Activated CD8-positive, alpha-beta memory T cell treated with anti-CD3 and anti-CD28 coated beads for 48 hours (primary cell): ENCODE data around the gene ADIPOR1.

ENCODE experiments used
- DNase-seq, 3 experiments: peaks; one replicate each; pipeline ENCODE4 v3.0.0-alpha.2; 2020; ENCODE audit warnings: low read depth in 2 of 3, low spot score in 2 of 3

The ADIPOR1 gene

DNA sequence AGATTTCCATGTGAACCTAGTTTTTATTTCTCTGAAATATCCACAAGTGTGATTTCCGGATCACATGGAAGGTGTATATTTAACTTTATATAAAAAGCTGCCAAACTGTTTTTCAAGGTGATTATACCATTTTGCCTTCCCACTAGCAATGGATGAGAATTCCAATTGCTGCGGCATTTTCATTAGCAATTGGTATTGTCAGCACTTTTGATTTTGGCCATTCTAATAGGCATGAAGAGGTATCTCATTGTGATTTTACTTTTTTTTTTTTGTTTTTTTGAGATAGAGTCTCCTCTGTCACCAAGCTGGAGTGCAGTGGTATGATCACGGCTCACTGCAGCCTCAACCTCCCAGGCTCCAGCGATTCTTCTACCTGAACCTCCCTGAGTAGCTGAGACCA is 13.9 kb upstream of the ADIPOR1 start:
- DNase-seq = no peak

DNA sequence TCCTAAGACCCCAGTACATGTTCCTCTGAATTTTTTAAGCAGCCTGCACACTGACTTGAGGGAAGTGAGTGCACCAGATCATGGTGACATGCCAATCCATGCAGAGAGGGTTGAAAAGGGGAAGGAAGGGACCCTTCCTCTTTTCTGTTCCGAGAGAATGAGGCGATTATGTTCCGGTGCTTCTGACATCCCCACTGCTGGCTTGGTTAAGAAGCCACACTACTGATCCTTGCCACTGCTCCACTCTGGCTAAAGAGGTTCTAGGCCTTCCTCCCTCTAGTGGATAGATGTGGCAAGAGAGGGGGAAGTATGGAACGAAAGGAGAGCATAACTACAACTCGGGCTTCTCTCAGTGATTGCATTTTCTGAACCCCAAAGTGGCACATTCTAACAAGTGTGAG is 10.8 kb upstream of the ADIPOR1 start:
- no peak for DNase-seq

DNA sequence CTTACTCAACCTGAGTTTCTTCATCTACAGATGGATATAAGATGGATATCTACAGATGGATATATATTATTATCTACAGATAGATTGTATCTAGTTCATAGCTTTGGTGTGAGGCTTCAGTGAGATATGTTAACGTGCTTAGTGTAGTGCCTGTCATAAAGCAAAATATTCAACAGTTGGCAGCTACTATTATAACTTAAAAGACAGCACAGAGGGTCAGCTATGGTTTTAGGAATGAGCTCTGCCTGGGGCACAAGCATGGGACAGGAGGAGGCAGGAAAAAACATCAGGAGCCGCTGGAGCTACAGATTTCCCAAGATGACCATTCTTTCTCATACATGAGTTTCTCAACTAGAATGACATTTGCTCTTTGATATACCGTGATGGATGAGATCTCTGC is 10.2 kb upstream of the ADIPOR1 start:
- DNase-seq = no peak

- DNase-seq = no peak
Observed at GRCh38 chr1:202967684-202968281, 9.7 kb upstream of the ADIPOR1 start.

- no peak for DNase-seq
Observed at GRCh38 chr1:202966006-202966898, 8.1 kb upstream of the ADIPOR1 start.

GRCh38 chr1:202965422-202965821 is 7.3 kb upstream of the ADIPOR1 start:
- no peak for DNase-seq

DNA sequence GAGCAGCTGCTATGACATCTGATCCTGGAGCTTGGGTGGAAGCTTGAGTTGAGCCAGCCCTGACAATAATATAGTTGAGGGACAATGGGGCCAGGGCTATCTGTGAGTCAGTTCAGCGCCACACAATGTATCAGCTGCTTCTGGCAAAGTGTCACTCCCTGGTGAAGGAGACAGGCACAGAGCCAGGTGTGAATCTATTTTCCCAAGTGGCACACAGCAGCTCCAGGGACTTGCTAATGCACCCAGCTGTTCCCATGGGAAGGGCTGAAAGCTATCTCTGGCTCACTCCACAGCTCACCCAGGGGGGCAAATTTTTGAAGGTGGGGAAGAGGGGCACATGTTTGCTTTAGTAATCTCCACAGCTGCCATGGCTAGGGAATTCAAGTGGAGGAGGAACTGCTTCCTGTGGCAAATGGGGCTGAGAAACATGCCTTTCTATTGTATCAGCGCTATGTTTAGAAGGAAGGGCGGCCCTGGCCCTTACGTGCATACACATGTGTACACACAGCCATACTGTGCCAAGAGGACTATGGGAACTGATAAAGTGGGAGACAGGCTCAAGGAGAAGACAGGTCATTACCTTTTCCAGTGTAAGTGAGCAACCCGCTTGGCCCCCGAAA is 6.8 kb upstream of the ADIPOR1 start:
- no peak for DNase-seq

DNA sequence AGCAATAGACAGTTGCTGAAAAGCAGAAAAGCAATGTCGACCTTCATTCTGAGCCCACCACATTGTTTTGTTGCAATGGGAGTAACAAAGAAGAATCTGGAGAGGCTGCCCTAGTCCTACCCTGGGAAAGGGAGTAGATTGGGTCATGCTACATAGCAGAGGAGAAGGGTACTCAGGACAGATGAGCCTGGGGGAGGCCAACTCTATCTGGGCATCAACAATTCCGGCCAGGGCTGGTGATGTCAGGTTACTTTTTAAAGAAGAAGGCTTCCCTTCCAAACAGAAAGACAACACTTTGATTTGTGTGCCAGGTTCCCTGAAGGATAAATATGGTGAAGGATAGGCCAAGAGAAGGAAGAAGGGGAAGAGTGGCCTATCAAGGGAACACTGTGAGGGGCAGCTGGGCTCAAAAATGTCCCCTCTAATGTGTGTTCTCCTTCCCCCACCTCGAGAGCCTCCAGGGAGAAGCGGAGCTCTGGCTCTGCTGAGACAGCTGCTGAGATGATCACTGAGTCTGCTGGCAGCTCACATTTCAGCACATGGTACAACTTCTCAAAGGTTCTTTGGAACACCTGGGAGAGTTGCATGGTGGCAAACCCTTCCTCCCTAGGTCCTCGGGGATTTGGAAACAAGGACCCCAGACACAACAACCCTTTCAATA is 3.2 kb upstream of the ADIPOR1 start:
- no peak for DNase-seq

GRCh38 chr1:202959276-202959620 is 1.1 kb upstream of the ADIPOR1 start:
- DNase-seq = no peak

DNA sequence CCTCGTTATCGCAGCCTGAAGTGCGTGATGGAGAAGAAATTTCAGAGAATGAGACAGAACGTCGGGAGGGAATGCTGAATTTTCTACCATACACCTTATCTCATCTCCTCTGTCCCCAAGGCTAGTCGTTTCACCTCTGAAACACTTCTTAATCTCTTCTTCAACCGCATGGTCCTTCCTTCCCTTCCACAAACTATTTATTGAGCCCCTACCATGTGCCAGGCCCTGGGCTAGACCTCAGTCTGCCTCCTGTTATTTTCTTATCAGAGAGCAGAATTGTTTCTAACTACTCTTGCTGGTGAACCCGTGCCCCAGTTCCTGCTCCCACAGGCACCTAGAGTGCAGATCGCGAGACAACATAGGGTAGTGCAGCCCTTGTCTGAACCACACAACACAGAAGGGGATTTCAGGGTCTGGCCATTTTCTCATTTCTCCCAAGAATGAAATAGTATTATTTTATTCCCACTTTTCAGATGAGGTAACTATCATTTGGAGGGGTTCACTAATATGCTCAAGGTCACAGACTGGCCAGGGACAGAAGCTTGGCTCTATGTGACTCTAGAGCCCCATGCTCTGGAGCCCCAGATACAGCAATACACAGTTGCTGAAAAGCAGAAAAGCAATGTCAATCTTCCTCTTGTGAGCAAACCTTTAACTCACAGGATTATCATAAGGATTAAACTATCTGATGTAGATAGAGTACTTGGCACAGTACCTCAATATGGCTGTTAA is 598 bp upstream of the ADIPOR1 start:
- no peak for DNase-seq

DNA sequence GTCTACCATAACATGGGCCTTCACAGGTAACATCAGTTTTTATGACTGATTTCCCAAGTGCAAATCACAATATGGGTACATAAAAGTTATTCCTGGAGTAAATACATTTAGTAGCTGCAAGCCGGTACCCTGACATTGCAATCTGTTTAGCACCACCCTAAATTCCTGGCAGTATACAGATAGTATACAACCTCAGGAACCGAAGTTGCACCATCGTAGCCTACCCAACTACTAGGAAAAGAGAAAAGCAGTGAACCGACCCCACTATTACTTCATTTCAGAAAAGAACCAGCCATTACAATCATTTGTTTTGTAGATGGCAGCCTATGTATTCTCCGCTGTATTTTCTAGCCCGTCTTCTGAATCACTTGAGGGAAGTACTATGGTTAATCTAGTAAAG is 1.1 kb downstream of the ADIPOR1 start:
- DNase-seq = no peak

DNA sequence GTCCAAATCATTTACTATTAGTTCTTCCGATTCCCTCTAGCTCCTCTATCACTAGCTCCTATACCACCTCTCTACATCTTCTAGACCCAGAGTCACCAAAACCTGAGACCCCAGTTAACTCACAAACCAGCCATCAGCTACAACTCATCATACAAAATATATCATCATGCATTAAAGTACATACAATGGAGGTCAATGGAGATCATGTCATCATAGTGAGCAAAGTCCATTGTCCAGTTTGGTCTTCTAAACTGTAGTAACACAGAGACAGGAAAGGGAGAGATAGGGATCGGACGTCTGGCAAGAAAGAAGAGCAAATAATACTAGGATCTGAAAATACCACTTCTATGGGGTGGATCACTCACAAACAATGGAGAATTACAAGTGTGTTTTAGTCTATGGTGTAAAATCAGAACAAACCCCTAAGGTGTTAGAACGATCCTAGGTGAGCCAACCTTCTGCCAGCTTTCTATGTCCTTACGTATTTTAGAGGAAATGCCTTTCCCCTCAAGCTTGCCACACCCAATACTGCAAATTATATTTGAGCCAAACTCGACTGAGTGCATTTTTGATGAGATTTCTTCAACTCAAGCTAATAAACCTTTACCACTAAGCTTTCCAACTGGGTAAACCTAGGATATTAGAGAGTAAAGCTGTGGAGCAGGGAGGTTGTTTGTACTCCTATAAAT is 3.9 kb downstream of the ADIPOR1 start:
- DNase-seq = no peak

GRCh38 chr1:202953392-202953791 is 4.7 kb downstream of the ADIPOR1 start:
- no peak for DNase-seq

DNA sequence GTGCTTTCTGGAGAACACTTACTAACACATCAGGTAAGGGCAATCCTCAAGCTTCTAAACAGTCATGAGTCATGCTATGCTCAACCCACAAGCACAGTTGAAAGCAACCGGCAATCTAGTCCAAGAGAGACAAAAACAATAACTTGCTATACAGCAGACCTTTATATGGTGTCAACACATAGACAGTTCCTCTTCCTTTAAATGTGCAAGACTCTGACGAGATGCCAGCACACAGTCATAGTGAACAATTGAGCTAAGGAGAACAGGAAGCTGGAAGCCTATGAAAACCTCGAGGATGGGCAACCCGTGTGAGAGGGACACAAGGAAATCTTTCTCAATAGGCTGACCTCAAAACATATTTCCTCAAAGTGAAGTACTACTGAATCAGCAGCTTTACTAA is 5.3 kb downstream of the ADIPOR1 start:
- no peak for DNase-seq

DNA sequence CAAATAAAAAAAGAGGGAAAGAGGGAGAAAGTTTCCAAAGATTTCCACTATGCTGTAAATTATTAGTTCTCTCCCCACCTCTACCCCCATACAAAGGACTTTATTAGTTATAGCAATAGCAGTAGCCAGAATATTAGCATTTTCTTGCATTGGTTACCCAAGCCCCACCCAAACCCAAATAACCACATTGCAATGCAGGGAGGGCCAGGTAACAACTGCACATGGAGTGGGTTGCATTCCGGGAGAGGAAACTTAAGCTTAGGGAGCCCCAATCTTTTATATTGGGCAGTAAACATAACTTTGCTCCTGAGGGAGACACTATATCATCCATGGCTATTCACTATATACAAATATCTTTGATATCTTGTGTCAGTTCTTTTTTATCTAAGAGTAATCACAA is 6.0 kb downstream of the ADIPOR1 start:
- DNase-seq = no peak

DNA sequence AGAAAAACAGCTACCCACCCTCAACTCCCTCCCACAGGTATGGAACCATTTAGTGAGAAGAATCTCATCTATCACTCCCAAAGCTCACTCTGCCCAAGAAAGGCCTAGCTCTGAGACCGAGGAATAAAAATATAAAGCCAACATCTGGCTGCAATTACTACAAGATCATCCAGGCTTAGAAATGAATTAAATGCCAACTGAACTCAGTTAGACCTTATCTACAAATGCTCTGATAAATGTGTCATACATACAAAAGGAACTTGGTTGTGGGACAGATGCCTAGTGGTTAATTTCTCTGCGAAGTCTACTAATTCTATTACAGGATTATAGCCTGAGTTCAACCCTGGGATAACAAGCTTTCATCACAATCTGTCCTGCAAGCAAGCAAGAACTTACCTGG is 6.7 kb downstream of the ADIPOR1 start:
- DNase-seq = no peak

DNA sequence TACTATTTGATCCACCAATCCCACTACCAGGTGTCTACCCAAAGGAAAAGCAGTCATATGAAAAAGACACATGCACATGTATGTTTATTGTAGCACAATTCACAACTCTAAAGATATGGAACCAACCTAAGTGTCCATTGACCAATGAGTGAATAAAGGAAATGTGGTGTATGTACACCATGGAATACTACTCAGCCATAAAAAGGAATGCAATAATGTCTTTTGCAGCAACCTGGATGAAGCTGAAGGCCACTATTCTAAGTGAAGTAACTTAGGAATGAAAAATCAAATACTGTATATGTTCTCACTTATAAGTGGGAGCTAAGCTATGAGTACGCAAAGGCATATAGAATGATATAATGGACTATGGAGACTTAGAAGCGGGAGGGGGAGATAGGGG is 12.6 kb downstream of the ADIPOR1 start:
- no peak for DNase-seq

- DNase-seq = no peak
Observed at GRCh38 chr1:202944438-202944921, 13.6 kb downstream of the ADIPOR1 start.

- no peak for DNase-seq
Observed at GRCh38 chr1:202942426-202942825, 15.7 kb downstream of the ADIPOR1 start.

GRCh38 chr1:202941372-202941771 is 16.7 kb downstream of the ADIPOR1 start:
- no peak for DNase-seq

GRCh38 chr1:202940561-202940960 is 17.6 kb downstream of the ADIPOR1 start:
- no peak for DNase-seq
